ENCODE data around the gene EEF1E1. TPM values are rescaled to one million over a fixed set of nuclear protein-coding genes. Genes with fewer than 3 reads are reported as not detected.
A peak's percentile ranks its signal among the peaks of the same experiment; 100 is the strongest.

Gene EEF1E1
- total RNA-seq, 1 donor from 2014 or later = 15.5 TPM

DNA sequence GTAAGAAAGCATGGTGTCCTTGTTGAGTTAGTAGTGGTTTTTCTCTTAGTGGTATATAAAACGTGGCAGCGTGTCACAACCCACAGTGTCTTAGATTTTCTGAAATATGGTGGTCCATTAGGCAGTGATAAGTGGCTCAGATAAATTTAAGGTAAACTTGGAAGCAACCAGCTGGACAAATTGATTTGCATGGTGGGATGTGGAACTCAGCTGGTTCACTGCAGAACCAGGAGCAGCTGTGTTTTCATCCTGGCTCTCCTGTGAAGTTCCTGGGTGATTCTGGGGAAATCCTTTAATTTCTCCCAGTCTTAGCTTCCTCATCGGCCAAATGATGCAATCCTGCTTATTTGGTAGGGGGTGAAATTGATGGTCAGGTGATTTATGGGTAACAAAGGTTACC, 32.9 kb upstream of the EEF1E1 start:
- intact Hi-C loops (cut with micrococcal nuclease) = no loop called here
- no peak for DNase-seq
- H3K9me3 ChIP-seq (replicated peaks) = no peaks in the 10 kb centered on the region
- no peaks in the 10 kb centered on the region for H3K36me3 ChIP-seq
- no peak overlapping the region for H3K4me3 ChIP-seq
- no peak for TF ChIP-seq CTCF (IDR thresholded peaks at IDR 0.05; ENCODE audit: borderline replicate concordance)
- H3K4me1 ChIP-seq = no peaks in the 10 kb centered on the region
- H3K27ac ChIP-seq (replicated peaks) = no peak overlapping the region
- H3K27me3 ChIP-seq (ENCODE audit: low read depth) = peaks cover 77% of the 10 kb centered on the region

DNA sequence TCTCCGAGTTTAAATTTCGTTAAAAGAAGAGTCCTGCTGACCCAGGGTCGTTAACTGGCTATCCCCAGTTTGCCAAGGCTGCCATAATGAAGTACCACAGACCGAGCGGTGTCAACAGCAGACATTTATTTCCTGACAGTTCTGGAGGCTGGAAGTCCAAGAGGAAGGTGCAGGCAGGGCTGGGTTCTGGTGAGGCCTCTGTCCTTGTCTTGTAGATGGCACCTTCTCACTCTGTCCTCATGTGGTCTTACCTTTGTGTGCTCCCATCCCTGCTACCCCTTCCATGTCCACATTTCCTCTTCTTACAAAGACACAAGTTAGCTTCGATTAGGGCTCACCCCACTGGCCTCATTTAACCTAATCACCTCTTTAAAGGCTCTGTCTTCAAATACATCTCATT, 29.8 kb upstream of the EEF1E1 start:
- H3K4me3 ChIP-seq = no peak overlapping the region
- no peak for DNase-seq
- H3K4me1 ChIP-seq = no peaks in the 10 kb centered on the region
- H3K27ac ChIP-seq (replicated peaks) = no peak overlapping the region
- TF ChIP-seq CTCF (IDR thresholded peaks at IDR 0.05; ENCODE audit: borderline replicate concordance) = no peak
- intact Hi-C loops (cut with micrococcal nuclease) = loop anchor here (5.0 kb wide), 1 partner anchor 80 kb away; no protein-coding TSS in a partner anchor
- H3K9me3 ChIP-seq (replicated peaks) = no peaks in the 10 kb centered on the region
- H3K36me3 ChIP-seq = no peaks in the 10 kb centered on the region
- peaks cover 59% of the 10 kb centered on the region for H3K27me3 ChIP-seq (ENCODE audit: low read depth)

- intact Hi-C loops (cut with micrococcal nuclease) = loop anchor here (5.0 kb wide), 1 partner anchor 81 kb away; no protein-coding TSS in a partner anchor
- no peak for DNase-seq
Measured at GRCh38 chr6:8131265-8131897, 29.0 kb upstream of the EEF1E1 start.

DNA sequence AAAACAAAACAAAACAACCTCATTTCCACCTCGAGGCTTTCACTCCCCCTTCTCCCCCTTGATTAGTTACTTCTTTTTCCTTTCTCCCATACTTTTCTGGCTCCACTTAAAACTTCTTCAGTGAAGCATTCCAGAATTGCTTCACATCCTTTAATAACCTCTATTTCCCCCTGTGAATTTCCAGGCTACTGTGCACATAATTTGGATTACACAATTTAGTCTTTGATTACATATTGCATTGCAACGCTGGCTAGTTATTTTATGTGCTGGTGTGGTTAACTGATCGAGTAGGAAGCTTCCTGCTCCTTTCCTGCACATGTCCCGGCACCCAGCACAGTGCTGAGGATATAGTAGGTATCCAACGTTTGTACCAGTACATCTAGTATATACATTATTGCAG, 28.1 kb upstream of the EEF1E1 start:
- peaks cover 64% of the 10 kb centered on the region for H3K27me3 ChIP-seq (ENCODE audit: low read depth)
- intact Hi-C loops (cut with micrococcal nuclease) = loop anchor here (5.0 kb wide), 1 partner anchor 82 kb away; no protein-coding TSS in a partner anchor
- H3K36me3 ChIP-seq = no peaks in the 10 kb centered on the region
- no peaks in the 10 kb centered on the region for H3K9me3 ChIP-seq (replicated peaks)
- H3K4me3 ChIP-seq = no peak overlapping the region
- DNase-seq = no peak
- TF ChIP-seq CTCF (IDR thresholded peaks at IDR 0.05; ENCODE audit: borderline replicate concordance) = no peak
- H3K27ac ChIP-seq (replicated peaks) = no peak overlapping the region
- no peaks in the 10 kb centered on the region for H3K4me1 ChIP-seq

More at GRCh38 chr6:8131265-8131897, 29.0 kb upstream of the EEF1E1 start:
- Histone ChIP-seq H3K27ac (replicated peaks) (no peak overlapping the region), H3K27me3 (ENCODE audit: low read depth) (peaks cover 56% of the 10 kb centered on the region), H3K4me3 (no peak overlapping the region), H3K9me3 (replicated peaks) (no peaks in the 10 kb centered on the region), H3K36me3 (no peaks in the 10 kb centered on the region), H3K4me1 (no peaks in the 10 kb centered on the region)
- TF ChIP-seq CTCF (IDR thresholded peaks at IDR 0.05; ENCODE audit: borderline replicate concordance) = peak; percentile 61

- TF ChIP-seq CTCF (IDR thresholded peaks at IDR 0.05; ENCODE audit: borderline replicate concordance) = no peak
- intact Hi-C loops (cut with micrococcal nuclease) = no loop called here
- Histone ChIP-seq H3K27ac (replicated peaks) (no peak overlapping the region), H3K4me1 (no peaks in the 10 kb centered on the region), H3K27me3 (ENCODE audit: low read depth) (peaks cover 42% of the 10 kb centered on the region), H3K4me3 (no peak overlapping the region), H3K36me3 (no peaks in the 10 kb centered on the region), H3K9me3 (replicated peaks) (peaks cover 9% of the 10 kb centered on the region)
- DNase-seq = no peak
Measured at GRCh38 chr6:8123236-8123635, 20.9 kb upstream of the EEF1E1 start.
